D721Med (cell line): ENCODE measurements around the gene NINJ2.
A peak's percentile ranks its signal among the peaks of the same experiment; 100 is the strongest.

ENCODE experiments used
- DNase-seq: peaks from one replicate; pipeline ENCODE4 v3.0.0; 2011; ENCODE audit warnings: low spot score; ENCODE audit not compliant: insufficient read length
- FAIRE-seq: peaks from 2 replicates; lab custom pipeline; 2011; peaks lifted over from hg19 to GRCh38; lab: Jason Lieb, UNC
- CTCF ChIP-seq: IDR thresholded peaks from 2 replicates; pipeline ENCODE4 v1.5.1; 2012; ENCODE audit warnings: mild to moderate bottlenecking, control low read depth; ENCODE audit not compliant: insufficient read depth; ENCODE audit errors: missing control alignments

The NINJ2 gene

GRCh38 chr12:601976-602699 lies 61.1 kb downstream of the NINJ2 start:
- FAIRE-seq: no peak
- TF ChIP-seq CTCF: no peak
- DNase-seq: no peak

- FAIRE-seq (no peak), DNase-seq (no peak)
- TF ChIP-seq CTCF: no peak
Measured at GRCh38 chr12:599756-600155, 63.5 kb downstream of the NINJ2 start.

- FAIRE-seq: no peak
- no peak for DNase-seq
- TF ChIP-seq CTCF: no peak
Measured at GRCh38 chr12:597926-598568, 65.2 kb downstream of the NINJ2 start.

- no peak for TF ChIP-seq CTCF
- peak; percentile 16 for FAIRE-seq
Measured at GRCh38 chr12:593396-594270, 69.6 kb downstream of the NINJ2 start.

GRCh38 chr12:592024-592505 lies 71.2 kb downstream of the NINJ2 start:
- FAIRE-seq: no peak
- TF ChIP-seq CTCF: no peak
- no peak for DNase-seq

More at GRCh38 chr12:593396-594270, 69.6 kb downstream of the NINJ2 start:
- DNase-seq: no peak

- DNase-seq (no peak), FAIRE-seq (peak; percentile 51)
- no peak for TF ChIP-seq CTCF
Measured at GRCh38 chr12:591167-592023, 71.8 kb downstream of the NINJ2 start.
